Stimulated activated CD8-positive, alpha-beta memory T cell treated with anti-CD3 and anti-CD28 coated beads, Interleukin-7, amount 100 ng/mL, for 4 hours (primary cell): Measurements from ENCODE around the gene CPB2.

Source experiments
- DNase-seq, 2 donors: peaks; one replicate each; pipeline ENCODE4 v3.0.0-alpha.2; 2020; ENCODE audit warnings: low read depth in 2 of 2

Gene CPB2

GRCh38 chr13:46100191-46100815 lies 4.5 kb downstream of the CPB2 start:
- no peak for DNase-seq

- DNase-seq, result no peak
Observed at GRCh38 chr13:46097663-46098062, 7.2 kb downstream of the CPB2 start.

- DNase-seq, result no peak
Observed at GRCh38 chr13:46097015-46097414, 7.8 kb downstream of the CPB2 start.

- no peak for DNase-seq
Observed at GRCh38 chr13:46094478-46094877, 10.4 kb downstream of the CPB2 start.

GRCh38 chr13:46088821-46089562 lies 15.8 kb downstream of the CPB2 start:
- no peak for DNase-seq

GRCh38 chr13:46087481-46087880 lies 17.4 kb downstream of the CPB2 start:
- no peak for DNase-seq

- DNase-seq, result no peak
Observed at GRCh38 chr13:46086985-46087384, 17.8 kb downstream of the CPB2 start.

GRCh38 chr13:46086421-46086922 lies 18.4 kb downstream of the CPB2 start:
- no peak for DNase-seq

GRCh38 chr13:46085737-46086136 lies 19.1 kb downstream of the CPB2 start:
- no peak for DNase-seq

- no peak for DNase-seq
Observed at GRCh38 chr13:46082324-46082723, 22.5 kb downstream of the CPB2 start.

GRCh38 chr13:46079770-46080169 lies 25.1 kb downstream of the CPB2 start:
- no peak for DNase-seq

- no peak for DNase-seq
Observed at GRCh38 chr13:46077265-46077664, 27.6 kb downstream of the CPB2 start.

GRCh38 chr13:46076827-46077226 lies 28.0 kb downstream of the CPB2 start:
- DNase-seq, result no peak

GRCh38 chr13:46075811-46076210 lies 29.0 kb downstream of the CPB2 start:
- DNase-seq, result no peak

GRCh38 chr13:46071590-46072249 lies 33.1 kb downstream of the CPB2 start:
- no peak for DNase-seq

- no peak for DNase-seq
Observed at GRCh38 chr13:46063292-46063691, 41.5 kb downstream of the CPB2 start.

- DNase-seq, result no peak
Observed at GRCh38 chr13:46062185-46062584, 42.6 kb downstream of the CPB2 start.

- DNase-seq, result no peak
Observed at GRCh38 chr13:46059405-46059804, 45.4 kb downstream of the CPB2 start.

GRCh38 chr13:46058268-46058667 lies 46.6 kb downstream of the CPB2 start:
- DNase-seq, result no peak

- no peak for DNase-seq
Observed at GRCh38 chr13:46057256-46058015, 47.4 kb downstream of the CPB2 start.

- no peak for DNase-seq
Observed at GRCh38 chr13:46053162-46054012, 51.4 kb downstream of the CPB2 start.
